Ectodermal cell (in vitro differentiated cells): ENCODE data around the gene MALRD1.
"Not testable (repeated sequence)": the region's sequence is repeated elsewhere in the genome, so short reads cannot be mapped to it uniquely, and the experiment has no call there.

ENCODE experiments used
- H3K27ac ChIP-seq: 2 replicates; pipeline ENCODE4 v1.7.0; 2013; ENCODE audit warnings: mild to moderate bottlenecking, low read depth, low read length; ENCODE audit not compliant: insufficient read depth, poor library complexity, severe bottlenecking
- H3K27me3 ChIP-seq: 2 replicates; pipeline ENCODE4 v1.7.0; 2013; ENCODE audit warnings: mild to moderate bottlenecking, low read length; ENCODE audit not compliant: insufficient read depth, control insufficient read depth, poor library complexity, severe bottlenecking
- H3K36me3 ChIP-seq: one replicate; pipeline ENCODE4 v1.7.0; 2013; ENCODE audit warnings: low read length; ENCODE audit not compliant: control insufficient read depth, insufficient read depth
- H3K4me1 ChIP-seq: one replicate; pipeline ENCODE4 v1.7.0; 2013; ENCODE audit warnings: low read length; ENCODE audit not compliant: control insufficient read depth, insufficient read depth
- H3K4me3 ChIP-seq: 2 replicates; pipeline ENCODE4 v1.7.0; 2013; ENCODE audit warnings: low read depth, low read length, control low read depth; ENCODE audit not compliant: insufficient read depth
- H3K9me3 ChIP-seq: 2 replicates; pipeline ENCODE4 v1.7.0; 2013; ENCODE audit warnings: mild to moderate bottlenecking, low read length, moderate library complexity; ENCODE audit not compliant: control insufficient read depth
- whole genome bisulfite sequencing, 2 experiments: methylation state at CpG; one replicate each; pipeline ENCODE4 v1.1.7; 2013; ENCODE audit warnings: missing lambda C conversion rate in 2 of 2; 5-methylcytosine and 5-hydroxymethylcytosine counted together

Gene MALRD1

GRCh38 chr10:19730167-19730906 is 681.7 kb downstream of the MALRD1 start:
- WGBS, 2 experiments, result 88 to 100% methylated on average over 2 of the region's 2 CpGs
- no peaks in the 10 kb centered on the region for H3K36me3 ChIP-seq
- no peaks in the 10 kb centered on the region for H3K9me3 ChIP-seq
- no peak overlapping the region for H3K4me3 ChIP-seq
- H3K27ac ChIP-seq, result no peak overlapping the region
- H3K27me3 ChIP-seq, result no peaks in the 10 kb centered on the region
- no peaks in the 10 kb centered on the region for H3K4me1 ChIP-seq

GRCh38 chr10:19730907-19731217 is 682.3 kb downstream of the MALRD1 start:
- Histone ChIP-seq H3K9me3 (no peaks in the 10 kb centered on the region), H3K27ac (no peak overlapping the region), H3K36me3 (no peaks in the 10 kb centered on the region), H3K27me3 (no peaks in the 10 kb centered on the region), H3K4me1 (no peaks in the 10 kb centered on the region), H3K4me3 (no peak overlapping the region)

- 83% methylated on average over 1 of the region's 2 CpGs; no CpG with 5 or more reads in 1 of the 2 experiments for WGBS, 2 experiments
- Histone ChIP-seq H3K27ac (no peak overlapping the region), H3K4me1 (no peaks in the 10 kb centered on the region), H3K4me3 (no peak overlapping the region), H3K27me3 (no peaks in the 10 kb centered on the region), H3K36me3 (no peaks in the 10 kb centered on the region), H3K9me3 (no peaks in the 10 kb centered on the region)
Measured at GRCh38 chr10:19731560-19731959, 683.0 kb downstream of the MALRD1 start.

- H3K4me3 ChIP-seq, result no peak overlapping the region
- no peak overlapping the region for H3K27ac ChIP-seq
- no peaks in the 10 kb centered on the region for H3K9me3 ChIP-seq
- no peaks in the 10 kb centered on the region for H3K27me3 ChIP-seq
- no peaks in the 10 kb centered on the region for H3K36me3 ChIP-seq
- no peaks in the 10 kb centered on the region for H3K4me1 ChIP-seq
- WGBS, 2 experiments, result 92 to 100% methylated on average over 1 of the region's 1 CpG
Measured at GRCh38 chr10:19738440-19738839, 689.8 kb downstream of the MALRD1 start.

- H3K9me3 ChIP-seq, H3K4me3 ChIP-seq, H3K27me3 ChIP-seq, H3K27ac ChIP-seq, H3K36me3 ChIP-seq, H3K4me1 ChIP-seq: not testable (repeated sequence)
- WGBS, 2 experiments, result 89 to 96% methylated on average over 7 of the region's 7 CpGs
Measured at GRCh38 chr10:19739232-19739631, 690.6 kb downstream of the MALRD1 start.

DNA sequence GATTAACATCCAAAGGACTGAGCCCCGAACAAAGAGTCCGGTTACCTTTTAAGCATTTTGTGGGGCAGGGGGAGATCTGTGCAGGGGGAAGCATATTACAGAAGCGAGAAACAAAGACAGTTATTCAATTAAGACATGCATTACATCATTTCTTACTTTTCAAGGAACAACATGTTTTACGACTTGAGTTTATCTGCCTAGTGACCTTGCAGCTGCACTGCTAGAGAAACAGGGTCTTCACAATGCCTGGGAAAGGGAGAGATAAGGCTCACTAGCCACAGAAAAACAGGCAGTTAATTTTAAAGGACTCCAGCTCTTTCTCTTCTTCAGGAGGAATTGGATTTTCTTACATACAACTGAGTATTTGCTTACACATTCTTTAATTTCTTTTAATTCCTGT is 693.5 kb downstream of the MALRD1 start:
- WGBS, 2 experiments, result 90 to 98% methylated on average over 3 to 4 of the region's 4 CpGs
- H3K4me3 ChIP-seq, H3K4me1 ChIP-seq, H3K27ac ChIP-seq, H3K36me3 ChIP-seq, H3K27me3 ChIP-seq, H3K9me3 ChIP-seq: not testable (repeated sequence)

DNA sequence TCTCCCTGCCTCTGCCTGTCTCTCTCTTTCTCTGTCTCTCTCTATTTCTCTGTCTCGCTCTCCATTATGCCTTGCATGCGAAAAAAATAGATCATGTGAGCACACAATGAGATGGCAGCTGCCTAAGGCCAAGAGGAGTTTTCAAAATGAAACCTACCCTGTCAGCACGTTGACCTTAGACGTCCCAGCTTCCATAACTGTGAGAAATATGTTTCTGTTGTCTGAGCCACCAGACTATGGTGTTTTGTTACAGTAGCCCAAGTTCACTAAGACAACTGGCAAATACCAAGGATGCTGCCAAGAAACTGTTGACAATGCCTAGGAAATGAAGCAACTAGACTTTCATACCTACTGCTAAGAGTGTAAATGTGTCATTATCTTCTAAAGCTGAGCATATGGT is 697.1 kb downstream of the MALRD1 start:
- 90 to 96% methylated on average over 4 of the region's 4 CpGs for WGBS, 2 experiments
- no peak overlapping the region for H3K27ac ChIP-seq

DNA sequence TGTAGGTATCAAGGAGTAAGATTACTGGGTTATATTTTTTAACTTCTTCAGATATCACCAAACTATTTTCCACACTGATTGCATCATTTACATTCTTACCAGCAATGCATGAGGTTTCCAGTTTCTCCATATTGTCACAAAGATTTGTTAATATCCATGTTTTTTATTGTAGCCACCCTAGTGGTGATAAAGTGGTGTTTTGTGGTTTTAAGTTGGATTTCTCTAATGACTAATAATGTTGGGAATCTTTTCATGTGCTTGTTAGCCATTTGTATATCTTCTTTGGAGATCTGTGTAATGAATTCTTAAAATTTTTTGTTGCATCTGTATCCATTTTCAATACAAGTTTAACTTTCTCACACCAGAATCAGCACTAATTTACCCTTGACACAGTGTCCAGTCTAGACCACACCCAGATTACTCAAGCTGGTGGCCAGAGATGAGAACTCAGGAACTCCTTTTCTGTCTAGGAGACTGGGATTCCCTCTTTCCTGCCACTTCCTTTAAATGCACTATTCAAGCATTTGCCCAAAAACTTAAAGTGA is 700.7 kb downstream of the MALRD1 start:
- Histone ChIP-seq H3K27me3 (no peaks in the 10 kb centered on the region), H3K9me3 (no peaks in the 10 kb centered on the region), H3K4me1 (no peaks in the 10 kb centered on the region), H3K36me3 (no peaks in the 10 kb centered on the region), H3K27ac (no peak overlapping the region), H3K4me3 (no peak overlapping the region)

More for the DNA sequence above, 697.1 kb downstream of the MALRD1 start:
- Histone ChIP-seq H3K4me3 (no peak overlapping the region), H3K36me3 (no peaks in the 10 kb centered on the region), H3K27me3 (no peaks in the 10 kb centered on the region), H3K4me1 (no peaks in the 10 kb centered on the region), H3K9me3 (no peaks in the 10 kb centered on the region)

GRCh38 chr10:19750972-19751371 is 702.4 kb downstream of the MALRD1 start:
- Histone ChIP-seq H3K9me3 (no peaks in the 10 kb centered on the region), H3K4me1 (no peaks in the 10 kb centered on the region), H3K36me3 (no peaks in the 10 kb centered on the region), H3K4me3 (no peak overlapping the region), H3K27ac (no peak overlapping the region), H3K27me3 (no peaks in the 10 kb centered on the region)
- no CpG with 5 or more reads among the region's 1 CpG for WGBS, 2 experiments

DNA sequence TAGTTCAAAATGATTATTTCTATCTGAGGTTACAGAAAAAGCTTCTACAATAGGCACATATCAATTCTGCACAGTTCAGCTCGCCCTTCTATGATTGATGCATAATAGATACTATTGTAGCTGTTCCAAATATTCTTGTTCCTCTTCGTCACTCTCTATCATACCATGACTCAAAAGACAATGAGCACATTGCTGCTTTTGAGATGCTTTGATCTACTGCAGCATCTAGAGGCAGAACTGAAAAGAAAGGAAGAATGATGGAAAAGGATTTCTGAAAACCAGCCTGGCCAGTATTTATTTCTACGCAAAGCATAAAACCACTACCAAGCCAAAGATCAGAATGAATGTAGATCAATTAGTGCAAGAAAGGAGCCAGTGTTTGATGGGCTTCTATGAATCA is 708.3 kb downstream of the MALRD1 start:
- no peak overlapping the region for H3K27ac ChIP-seq
- H3K4me1 ChIP-seq, result no peaks in the 10 kb centered on the region
- no peaks in the 10 kb centered on the region for H3K27me3 ChIP-seq
- H3K4me3 ChIP-seq, result no peak overlapping the region
- no peaks in the 10 kb centered on the region for H3K9me3 ChIP-seq
- H3K36me3 ChIP-seq, result no peaks in the 10 kb centered on the region
- WGBS, 2 experiments, result 90 to 92% methylated on average over 2 to 3 of the region's 3 CpGs

GRCh38 chr10:19762026-19762425 is 713.4 kb downstream of the MALRD1 start:
- no peaks in the 10 kb centered on the region for H3K9me3 ChIP-seq
- no peaks in the 10 kb centered on the region for H3K4me1 ChIP-seq
- no peaks in the 10 kb centered on the region for H3K27me3 ChIP-seq
- H3K36me3 ChIP-seq, result no peaks in the 10 kb centered on the region
- WGBS, 2 experiments, result 100% methylated on average over 1 of the region's 1 CpG
- H3K4me3 ChIP-seq, result no peak overlapping the region
- no peak overlapping the region for H3K27ac ChIP-seq
